ENCODE results near the gene VWF. TPM values are rescaled to one million over a fixed set of nuclear protein-coding genes. Genes with fewer than 3 reads are reported as not detected.

Gene VWF
- total and polyA plus RNA-seq, 2 of the 13 experiments (the other 11 are each of a cell fraction or from before 2014, with no cell fraction given) = 0.20 to 0.25 TPM

DNA sequence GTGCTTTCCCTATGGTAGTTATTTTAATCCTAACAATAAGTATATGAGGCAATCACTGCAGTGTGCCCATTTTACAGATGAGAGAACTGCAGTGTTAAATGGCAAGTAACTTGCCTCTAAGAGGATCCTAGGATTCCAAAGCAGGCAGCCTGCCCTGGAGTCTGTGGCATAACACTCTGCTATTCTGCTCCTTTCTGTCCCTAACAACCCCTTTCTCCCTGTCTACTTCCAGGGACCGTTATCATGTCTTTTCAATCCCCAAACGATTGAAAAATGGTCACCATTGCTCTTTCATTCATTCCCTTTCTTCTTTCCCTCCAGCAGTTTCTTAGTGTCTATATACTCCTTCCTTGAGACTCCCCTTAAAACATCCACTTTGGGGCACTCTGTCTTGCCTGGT lies 178.1 kb downstream of the VWF start (continued):
- TF ChIP-seq ZNF546 (CRISPR knock-in tag; conservative IDR thresholded peaks at IDR 0.05) = no peak
- no peak for TF ChIP-seq ZUFSP (CRISPR knock-in tag; IDR thresholded peaks at IDR 0.05; ENCODE audit: borderline replicate concordance)
- TF ChIP-seq, protein P1, sequence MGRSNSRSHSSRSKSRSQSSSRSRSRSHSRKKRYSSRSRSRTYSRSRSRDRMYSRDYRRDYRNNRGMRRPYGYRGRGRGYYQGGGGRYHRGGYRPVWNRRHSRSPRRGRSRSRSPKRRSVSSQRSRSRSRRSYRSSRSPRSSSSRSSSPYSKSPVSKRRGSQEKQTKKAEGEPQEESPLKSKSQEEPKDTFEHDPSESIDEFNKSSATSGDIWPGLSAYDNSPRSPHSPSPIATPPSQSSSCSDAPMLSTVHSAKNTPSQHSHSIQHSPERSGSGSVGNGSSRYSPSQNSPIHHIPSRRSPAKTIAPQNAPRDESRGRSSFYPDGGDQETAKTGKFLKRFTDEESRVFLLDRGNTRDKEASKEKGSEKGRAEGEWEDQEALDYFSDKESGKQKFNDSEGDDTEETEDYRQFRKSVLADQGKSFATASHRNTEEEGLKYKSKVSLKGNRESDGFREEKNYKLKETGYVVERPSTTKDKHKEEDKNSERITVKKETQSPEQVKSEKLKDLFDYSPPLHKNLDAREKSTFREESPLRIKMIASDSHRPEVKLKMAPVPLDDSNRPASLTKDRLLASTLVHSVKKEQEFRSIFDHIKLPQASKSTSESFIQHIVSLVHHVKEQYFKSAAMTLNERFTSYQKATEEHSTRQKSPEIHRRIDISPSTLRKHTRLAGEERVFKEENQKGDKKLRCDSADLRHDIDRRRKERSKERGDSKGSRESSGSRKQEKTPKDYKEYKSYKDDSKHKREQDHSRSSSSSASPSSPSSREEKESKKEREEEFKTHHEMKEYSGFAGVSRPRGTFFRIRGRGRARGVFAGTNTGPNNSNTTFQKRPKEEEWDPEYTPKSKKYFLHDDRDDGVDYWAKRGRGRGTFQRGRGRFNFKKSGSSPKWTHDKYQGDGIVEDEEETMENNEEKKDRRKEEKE (IDR thresholded peaks at IDR 0.05) = no peak
- TF ChIP-seq GABPB1 (CRISPR knock-in tag; IDR thresholded peaks at IDR 0.05) = no peak
- TF ChIP-seq, protein P2, sequence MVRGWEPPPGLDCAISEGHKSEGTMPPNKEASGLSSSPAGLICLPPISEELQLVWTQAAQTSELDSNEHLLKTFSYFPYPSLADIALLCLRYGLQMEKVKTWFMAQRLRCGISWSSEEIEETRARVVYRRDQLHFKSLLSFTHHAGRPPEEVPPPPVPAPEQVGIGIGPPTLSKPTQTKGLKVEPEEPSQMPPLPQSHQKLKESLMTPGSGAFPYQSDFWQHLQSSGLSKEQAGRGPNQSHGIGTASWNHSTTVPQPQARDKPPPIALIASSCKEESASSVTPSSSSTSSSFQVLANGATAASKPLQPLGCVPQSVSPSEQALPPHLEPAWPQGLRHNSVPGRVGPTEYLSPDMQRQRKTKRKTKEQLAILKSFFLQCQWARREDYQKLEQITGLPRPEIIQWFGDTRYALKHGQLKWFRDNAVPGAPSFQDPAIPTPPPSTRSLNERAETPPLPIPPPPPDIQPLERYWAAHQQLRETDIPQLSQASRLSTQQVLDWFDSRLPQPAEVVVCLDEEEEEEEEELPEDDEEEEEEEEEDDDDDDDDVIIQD (CRISPR knock-in tag; IDR thresholded peaks at IDR 0.05; ENCODE audit: low read depth) = no peak

All from HepG2 (cell line).